ENCODE data around the gene RWDD4.

The RWDD4 gene

GRCh38 chr4:183600189-183600685 lies 58.7 kb downstream of the RWDD4 start:
- no peak for DNase-seq (ENCODE audit: low read depth in 2 of 2)

- DNase-seq (ENCODE audit: low read depth in 2 of 2): no peak
These were observed 59.3 kb downstream of the RWDD4 start for GRCh38 chr4:183599690-183600089.

- DNase-seq (ENCODE audit: low read depth in 2 of 2): no peak
These were observed 59.7 kb downstream of the RWDD4 start for GRCh38 chr4:183599284-183599683.

DNA sequence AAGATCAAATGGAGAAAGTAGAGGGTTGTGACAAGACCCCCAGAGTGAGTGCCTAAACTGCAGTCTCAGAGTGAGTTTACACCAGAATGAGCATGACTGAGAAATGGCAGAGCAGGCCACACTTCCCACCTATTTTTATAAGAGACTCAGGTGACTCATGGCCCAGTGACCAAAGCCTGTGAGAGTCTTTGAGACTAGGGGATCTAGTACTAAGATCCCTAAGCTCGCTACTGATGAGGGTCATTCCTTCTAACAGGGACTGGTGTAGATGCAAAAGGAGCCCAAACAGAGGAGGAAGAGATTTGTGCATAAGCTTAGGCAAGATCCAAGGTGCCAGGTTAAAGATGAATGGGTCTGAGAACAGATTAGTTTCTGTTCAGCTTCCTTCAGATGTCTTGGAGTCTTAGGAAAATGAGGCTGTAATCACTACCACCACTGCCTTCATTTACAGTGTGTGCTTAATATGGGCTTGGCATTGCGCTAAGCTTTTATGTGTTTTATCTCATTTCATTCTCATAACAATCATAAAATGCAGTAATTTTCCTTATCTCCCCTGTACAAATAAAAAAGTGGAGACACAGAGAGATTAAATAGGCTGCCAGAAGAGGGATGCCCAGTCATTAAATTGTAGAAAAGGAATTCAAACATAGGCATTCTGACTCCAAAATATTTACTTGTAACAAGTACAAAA lies 62.8 kb downstream of the RWDD4 start:
- no peak for DNase-seq (ENCODE audit: low read depth in 2 of 2)

DNA sequence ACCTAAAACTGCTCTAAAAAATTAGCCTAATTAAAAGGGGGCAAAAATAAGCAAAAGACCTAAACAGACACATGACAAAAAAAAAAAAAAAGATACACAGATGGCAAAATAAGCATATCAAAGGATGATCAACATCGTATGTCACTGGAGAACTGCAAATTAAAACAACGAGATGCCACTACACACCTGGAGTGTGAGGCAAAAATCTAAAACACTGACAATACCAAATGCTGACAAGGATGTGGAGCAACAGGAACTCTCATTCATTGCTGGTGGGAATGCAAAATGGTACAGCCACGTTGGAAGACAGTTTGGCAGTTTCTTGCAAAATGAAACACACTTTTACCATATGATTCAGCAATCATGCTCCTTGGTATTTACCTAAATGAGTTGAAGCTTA lies 64.2 kb downstream of the RWDD4 start:
- no peak for DNase-seq (ENCODE audit: low read depth in 2 of 2)

GRCh38 chr4:183591301-183591700 lies 67.7 kb downstream of the RWDD4 start:
- no peak for DNase-seq (ENCODE audit: low read depth in 2 of 2)
